Fibroblast of upper back skin (primary cell): ENCODE measurements around the gene PRAC2.
"Not testable (repeated sequence)": the region's sequence is repeated elsewhere in the genome, so short reads cannot be mapped to it uniquely, and the experiment has no call there.

Source experiments
- DNase-seq: peaks from one replicate; pipeline ENCODE4 v3.0.0-alpha.2; 2013

Gene PRAC2

GRCh38 chr17:48722915-48723422, at the start of gene PRAC2:
TSS of gene PRAC2 (plus strand) at chr17:48723185. CDS start at chr17:48724411, 1,226 bp downstream.
- DNase-seq = no peak

- DNase-seq = no peak
Measured at GRCh38 chr17:48676963-48677558, 45.9 kb upstream of the PRAC2 start.

GRCh38 chr17:48678141-48678971, 44.6 kb upstream of the PRAC2 start:
- peak; percentile 40 for DNase-seq

- no peak for DNase-seq
Measured at GRCh38 chr17:48679385-48680096, 43.4 kb upstream of the PRAC2 start.

- DNase-seq = no peak
Measured at GRCh38 chr17:48681609-48682008, 41.4 kb upstream of the PRAC2 start.

- no peak for DNase-seq
Measured at GRCh38 chr17:48690655-48691054, 32.3 kb upstream of the PRAC2 start.

- no peak for DNase-seq
Measured at GRCh38 chr17:48692049-48692448, 30.9 kb upstream of the PRAC2 start.

- no peak for DNase-seq
Measured at GRCh38 chr17:48693178-48693577, 29.8 kb upstream of the PRAC2 start.

- DNase-seq = no peak
Measured at GRCh38 chr17:48701864-48702532, 21.0 kb upstream of the PRAC2 start.

GRCh38 chr17:48704361-48705248, 18.4 kb upstream of the PRAC2 start:
- DNase-seq = no peak

GRCh38 chr17:48711128-48711527, 11.9 kb upstream of the PRAC2 start:
- DNase-seq = no peak

GRCh38 chr17:48715496-48716399, 7.2 kb upstream of the PRAC2 start:
- no peak for DNase-seq

- not testable (repeated sequence) for DNase-seq
Measured at GRCh38 chr17:48716549-48716948, 6.4 kb upstream of the PRAC2 start.

- no peak for DNase-seq
Measured at GRCh38 chr17:48717367-48718226, 5.4 kb upstream of the PRAC2 start.

GRCh38 chr17:48718227-48718760, 4.7 kb upstream of the PRAC2 start:
- DNase-seq = peak; percentile 5

- DNase-seq = no peak
Measured at GRCh38 chr17:48718761-48719641, 4.0 kb upstream of the PRAC2 start.

- no peak for DNase-seq
Measured at GRCh38 chr17:48719642-48720265, 3.2 kb upstream of the PRAC2 start.
